22Rv1 (cell line): ENCODE data around the gene FOXO1.

Experiments used
- H3K27ac ChIP-seq: fragments of 450-650 bp; 2 replicates; pipeline ENCODE4 v1.5.1; 2017
- ZFX ChIP-seq: fragments of 450-650 bp; IDR thresholded peaks from 2 replicates; pipeline ENCODE4 v1.6.1; 2017; ENCODE audit warnings: antibody characterized with exemption, borderline replicate concordance
- TF ChIP-seq, protein P1 (sequence below): fragments of 450-650 bp; IDR thresholded peaks from 2 replicates; pipeline ENCODE4 v1.5.1; 2017; ENCODE audit warnings: mild to moderate bottlenecking

The FOXO1 gene

GRCh38 chr13:40583738-40584137, 82.7 kb downstream of the FOXO1 start:
- TF ChIP-seq ZFX: no peak
- TF ChIP-seq, protein P1, sequence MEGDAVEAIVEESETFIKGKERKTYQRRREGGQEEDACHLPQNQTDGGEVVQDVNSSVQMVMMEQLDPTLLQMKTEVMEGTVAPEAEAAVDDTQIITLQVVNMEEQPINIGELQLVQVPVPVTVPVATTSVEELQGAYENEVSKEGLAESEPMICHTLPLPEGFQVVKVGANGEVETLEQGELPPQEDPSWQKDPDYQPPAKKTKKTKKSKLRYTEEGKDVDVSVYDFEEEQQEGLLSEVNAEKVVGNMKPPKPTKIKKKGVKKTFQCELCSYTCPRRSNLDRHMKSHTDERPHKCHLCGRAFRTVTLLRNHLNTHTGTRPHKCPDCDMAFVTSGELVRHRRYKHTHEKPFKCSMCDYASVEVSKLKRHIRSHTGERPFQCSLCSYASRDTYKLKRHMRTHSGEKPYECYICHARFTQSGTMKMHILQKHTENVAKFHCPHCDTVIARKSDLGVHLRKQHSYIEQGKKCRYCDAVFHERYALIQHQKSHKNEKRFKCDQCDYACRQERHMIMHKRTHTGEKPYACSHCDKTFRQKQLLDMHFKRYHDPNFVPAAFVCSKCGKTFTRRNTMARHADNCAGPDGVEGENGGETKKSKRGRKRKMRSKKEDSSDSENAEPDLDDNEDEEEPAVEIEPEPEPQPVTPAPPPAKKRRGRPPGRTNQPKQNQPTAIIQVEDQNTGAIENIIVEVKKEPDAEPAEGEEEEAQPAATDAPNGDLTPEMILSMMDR: no peak
- no peak overlapping the region for H3K27ac ChIP-seq

DNA sequence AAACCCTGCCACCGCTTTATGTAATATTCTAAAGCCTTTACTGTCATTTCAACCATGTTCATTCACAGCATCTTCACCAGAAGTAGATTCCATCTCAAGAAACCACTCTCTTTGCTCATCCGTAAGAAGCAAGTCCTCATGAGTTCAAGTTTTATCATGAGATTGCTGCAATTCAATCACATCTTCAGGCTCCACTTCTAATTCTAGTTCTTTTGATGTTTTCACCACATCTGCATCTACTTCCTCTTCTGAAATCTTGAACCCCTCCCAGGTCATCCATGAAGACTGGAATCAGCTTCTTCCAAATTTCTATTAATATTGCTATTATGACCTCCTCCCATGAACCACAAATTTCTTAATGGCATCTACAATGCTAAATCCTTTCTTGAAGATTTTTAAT, 83.9 kb downstream of the FOXO1 start:
- no peak overlapping the region for H3K27ac ChIP-seq
- TF ChIP-seq, protein P1: no peak
- no peak for TF ChIP-seq ZFX

DNA sequence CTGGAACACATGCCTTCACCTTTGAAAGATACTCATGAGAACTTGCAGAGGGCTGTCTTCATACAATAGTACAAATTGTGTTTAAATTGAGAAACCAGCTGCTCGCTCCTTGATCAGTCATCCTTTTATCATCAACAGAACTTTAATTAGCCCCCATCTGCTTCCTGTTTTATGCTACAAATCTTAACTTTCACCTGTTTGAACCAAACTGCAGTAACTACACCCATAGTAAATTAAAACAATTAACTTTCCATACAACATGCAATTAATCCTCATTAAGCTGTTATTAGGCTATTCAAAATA, 85.2 kb downstream of the FOXO1 start:
- TF ChIP-seq, protein P1: no peak
- no peak for TF ChIP-seq ZFX
- H3K27ac ChIP-seq: no peak overlapping the region

GRCh38 chr13:40580566-40581276, 85.7 kb downstream of the FOXO1 start:
- no peak overlapping the region for H3K27ac ChIP-seq
- TF ChIP-seq ZFX: no peak
- TF ChIP-seq, protein P1: no peak

DNA sequence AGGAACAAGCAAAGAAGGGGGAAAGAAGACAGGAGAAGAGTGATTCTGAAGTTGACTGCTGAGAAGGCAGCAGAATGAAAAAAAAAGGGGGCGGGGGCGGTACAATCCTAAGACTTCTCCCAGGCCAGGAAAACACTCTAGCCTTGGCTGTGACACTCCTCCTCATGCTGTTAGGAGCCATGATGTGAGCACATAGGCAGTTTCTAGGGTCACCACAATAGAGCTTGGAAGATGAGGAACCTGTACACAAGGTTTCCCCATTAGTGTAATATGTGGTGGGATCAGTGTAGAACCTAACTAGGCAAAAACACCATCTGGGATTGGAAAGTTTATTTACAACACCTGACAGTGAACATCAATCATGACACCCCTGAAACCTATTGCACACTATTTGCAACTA, 86.9 kb downstream of the FOXO1 start:
- H3K27ac ChIP-seq: no peak overlapping the region
- TF ChIP-seq ZFX: no peak
- TF ChIP-seq, protein P1: no peak

DNA sequence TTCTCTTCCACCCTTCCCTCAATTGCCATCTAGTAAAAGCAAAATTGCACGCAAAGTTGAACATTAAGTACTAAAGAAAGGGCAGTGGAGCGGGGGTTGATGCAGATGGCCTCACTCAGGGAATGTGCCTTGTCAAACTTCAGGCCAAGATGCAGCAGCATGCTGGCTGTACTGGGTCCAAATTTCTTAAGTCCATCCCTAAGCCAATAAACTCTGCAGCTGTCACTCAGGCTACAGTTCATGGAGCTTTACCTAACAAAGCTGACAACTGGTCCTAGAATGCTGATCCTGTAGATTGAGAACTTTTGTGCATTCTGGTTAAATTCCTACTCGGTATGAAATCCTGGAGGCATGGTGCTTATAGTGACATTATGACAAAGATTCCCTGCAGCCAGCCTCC, 88.4 kb downstream of the FOXO1 start:
- TF ChIP-seq, protein P1: no peak
- TF ChIP-seq ZFX: no peak

DNA sequence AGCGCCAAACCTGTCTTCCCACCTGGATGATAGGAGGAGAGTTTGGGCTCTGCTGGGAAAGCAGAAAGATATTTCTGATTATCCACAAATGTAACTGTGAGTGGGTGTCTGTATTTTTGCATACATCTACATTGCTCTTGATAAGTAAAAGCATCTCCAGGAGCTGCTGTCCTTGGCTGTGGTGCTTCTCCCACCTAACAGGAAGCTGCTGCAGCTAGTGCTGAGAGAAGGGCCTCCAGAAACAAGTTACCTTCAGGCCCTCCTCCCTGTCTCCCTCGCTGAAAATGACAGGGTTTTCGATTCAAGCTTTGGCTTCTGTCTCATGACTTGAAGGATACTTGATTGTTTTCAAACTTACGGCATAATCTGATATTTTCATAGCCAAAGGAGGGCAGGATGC, 90.1 kb downstream of the FOXO1 start:
- H3K27ac ChIP-seq: no peak overlapping the region
- TF ChIP-seq, protein P1: no peak
- TF ChIP-seq ZFX: no peak

More for the DNA sequence above, 88.4 kb downstream of the FOXO1 start:
- H3K27ac ChIP-seq: no peak overlapping the region
